B cell (primary cell): ENCODE measurements around the gene CYTIP. TPM values are rescaled to one million over a fixed set of nuclear protein-coding genes. Genes with fewer than 3 reads are reported as not detected.
A peak's percentile ranks its signal among the peaks of the same experiment; 100 is the strongest.

Experiments
- ATAC-seq: fragments of 200-7000 bp; cut with Tn5 transposase; one replicate; pipeline ENCODE4 v1.10.0; 2021; ENCODE audit warnings: low read depth, mild to moderate bottlenecking, moderate number of reproducible peaks, moderate library complexity
- CTCF ChIA-PET: fragments of 350-600 bp; sonication (Branson Sonifier 250); formaldehyde crosslinking; loops from one replicate; lab custom pipeline; 2021; ENCODE audit warnings: antibody characterized with exemption, inconsistent platforms; lab: Charles Lee
- POLR2A ChIA-PET: fragments of 350-600 bp; sonication (Branson Sonifier 250); formaldehyde crosslinking; loops from one replicate; lab custom pipeline; 2021; ENCODE audit warnings: antibody characterized with exemption; lab: Charles Lee
- DNase-seq: peaks from one replicate; pipeline ENCODE4 v3.0.0; 2013
- H2AFZ ChIP-seq: 2 replicates; pipeline ENCODE4 v1.6.1; 2012; ENCODE audit warnings: mild to moderate bottlenecking, low read depth, low read length; ENCODE audit not compliant: insufficient read depth, poor library complexity, severe bottlenecking
- H3K27ac ChIP-seq, 2 donors: 1 replicate in 1 of 2; 2 replicates in 1 of 2; pipeline ENCODE4 v1.5.1; 2012 to 2013; ENCODE audit warnings: low read length in 2 of 2, mild to moderate bottlenecking in 2 of 2, moderate library complexity in 1 of 2
- H3K27me3 ChIP-seq, 4 experiments: fragments of 200-600 bp in 1 of 4; sonication (generic) in 1 of 4; replicated peaks in 1 of 4; 1 replicate in 2 of 4; 2 replicates in 2 of 4; pipeline versions ENCODE4 v1.6.1 to v1.7.0; 2013 to 2016; ENCODE audit warnings: low read length in 3 of 4, mild to moderate bottlenecking in 2 of 4, mixed read lengths in 1 of 4, moderate library complexity in 1 of 4; ENCODE audit not compliant: insufficient read depth in 4 of 4, control insufficient read depth in 3 of 4; ENCODE audit errors: control extremely low read depth in 1 of 4
- H3K36me3 ChIP-seq, 2 experiments: replicated peaks in 1 of 2; 1 replicate in 1 of 2; 2 replicates in 1 of 2; pipeline versions ENCODE4 v1.6.1 to v1.7.1; 2013; ENCODE audit warnings: low read length in 1 of 2; ENCODE audit not compliant: insufficient read depth in 2 of 2, control insufficient read depth in 1 of 2; ENCODE audit errors: control extremely low read depth in 1 of 2, extremely low read depth in 1 of 2
- H3K4me1 ChIP-seq, 2 donors: fragments of 200-600 bp in 1 of 2; sonication (generic) in 1 of 2; 1 replicate in 1 of 2; 2 replicates in 1 of 2; pipeline versions ENCODE4 v1.5.1 to v1.6.1; 2013 to 2017; ENCODE audit warnings: low read length in 2 of 2; ENCODE audit not compliant: control insufficient read depth in 2 of 2, insufficient read depth in 2 of 2
- H3K4me2 ChIP-seq: replicated peaks from 2 replicates; pipeline ENCODE3; 2012; ENCODE audit warnings: mild to moderate bottlenecking, low read depth, low read length; ENCODE audit not compliant: poor library complexity, severe bottlenecking
- H3K4me3 ChIP-seq, 5 experiments: fragments of 200-600 bp in 1 of 5; sonication (generic) in 1 of 5; 1 replicate in 3 of 5; 2 replicates in 2 of 5; pipeline versions ENCODE4 v1.5.1 to v1.7.0; 2011 to 2016; ENCODE audit warnings: low read length in 4 of 5, mild to moderate bottlenecking in 4 of 5, low read depth in 2 of 5, control low read depth in 1 of 5, moderate library complexity in 1 of 5; ENCODE audit not compliant: insufficient read depth in 1 of 5; ENCODE audit errors: control extremely low read depth in 1 of 5, extremely low read depth in 1 of 5
- H3K79me2 ChIP-seq: fragments of 200-600 bp; sonication (generic); one replicate; pipeline ENCODE4 v1.6.0; 2016; ENCODE audit warnings: low read length; ENCODE audit not compliant: control insufficient read depth, insufficient read depth
- H3K9ac ChIP-seq: fragments of 200-600 bp; sonication (generic); 2 replicates; pipeline ENCODE4 v1.6.1; 2017; ENCODE audit warnings: mild to moderate bottlenecking, low read length, moderate library complexity
- H3K9me3 ChIP-seq, 3 donors: one replicate each; pipeline versions ENCODE4 v1.6.1 to v1.7.1; 2013; ENCODE audit warnings: low read length in 2 of 3; ENCODE audit not compliant: control insufficient read depth in 2 of 3, insufficient read depth in 1 of 3; ENCODE audit errors: control extremely low read depth in 1 of 3
- H4K20me1 ChIP-seq: 2 replicates; pipeline ENCODE4 v1.6.0; 2012; ENCODE audit warnings: mild to moderate bottlenecking, low read length; ENCODE audit not compliant: insufficient read depth, control insufficient read depth, poor library complexity, severe bottlenecking
- H3K27ac Mint-ChIP-seq: one replicate; pipeline ENCODE4 v1.8.0; 2021; ENCODE audit warnings: mixed read lengths
- H3K27me3 Mint-ChIP-seq: one replicate; pipeline ENCODE4 v1.8.0; 2021; ENCODE audit warnings: mixed read lengths
- H3K4me1 Mint-ChIP-seq: one replicate; pipeline ENCODE4 v1.8.0; 2021; ENCODE audit warnings: mixed read lengths
- H3K4me3 Mint-ChIP-seq: one replicate; pipeline ENCODE4 v1.8.0; 2021; ENCODE audit warnings: mixed read lengths
- H3K9me3 Mint-ChIP-seq: one replicate; pipeline ENCODE4 v1.8.0; 2022; ENCODE audit warnings: mixed read lengths; ENCODE audit not compliant: insufficient read depth
- EZH2 ChIP-seq: IDR thresholded peaks from 2 replicates; pipeline ENCODE4 v1.6.1; 2012; ENCODE audit warnings: borderline replicate concordance, low read depth, mild to moderate bottlenecking, moderate library complexity, low read length; ENCODE audit not compliant: insufficient read depth, poor library complexity, severe bottlenecking
- WGBS: methylation state at CpG from one replicate; pipeline ENCODE4 v1.1.5; 2013; ENCODE audit warnings: missing lambda C conversion rate; ENCODE audit not compliant: insufficient coverage; 5-methylcytosine and 5-hydroxymethylcytosine counted together
- intact Hi-C: fragments of 100-400 bp; cut with micrococcal nuclease; formaldehyde crosslinking; loops from one replicate; pipeline ENCODE4 v1.10.0; 2022
- polyA plus RNA-seq: library from polyadenylated mRNA; depleted of rRNA; stranded (reverse); fragments of >200 nt; gene quantifications from 2 replicates; pipeline ENCODE4 v1.2.3, GENCODE V29; 2012
- total RNA-seq, 2 donors: library from RNA; stranded (reverse); fragments of 120-200 nt in 1 of 2; gene quantifications; 1 replicate in 1 of 2; 2 replicates in 1 of 2; pipeline versions ENCODE4 v1.2.3 to v1.2.4, GENCODE V29; 2013 to 2022
- TF ChIP-seq, protein P1 (sequence below): fragments of 200-600 bp; IDR thresholded peaks from one replicate; pipeline ENCODE4 v1.8.0; 2022; ENCODE audit warnings: antibody characterized with exemption, mild to moderate bottlenecking

The CYTIP gene
- total and polyA plus RNA-seq, 2 donors (not counting 1 experiment from before 2014, with no cell fraction given) = 73.0 to 327 TPM

DNA sequence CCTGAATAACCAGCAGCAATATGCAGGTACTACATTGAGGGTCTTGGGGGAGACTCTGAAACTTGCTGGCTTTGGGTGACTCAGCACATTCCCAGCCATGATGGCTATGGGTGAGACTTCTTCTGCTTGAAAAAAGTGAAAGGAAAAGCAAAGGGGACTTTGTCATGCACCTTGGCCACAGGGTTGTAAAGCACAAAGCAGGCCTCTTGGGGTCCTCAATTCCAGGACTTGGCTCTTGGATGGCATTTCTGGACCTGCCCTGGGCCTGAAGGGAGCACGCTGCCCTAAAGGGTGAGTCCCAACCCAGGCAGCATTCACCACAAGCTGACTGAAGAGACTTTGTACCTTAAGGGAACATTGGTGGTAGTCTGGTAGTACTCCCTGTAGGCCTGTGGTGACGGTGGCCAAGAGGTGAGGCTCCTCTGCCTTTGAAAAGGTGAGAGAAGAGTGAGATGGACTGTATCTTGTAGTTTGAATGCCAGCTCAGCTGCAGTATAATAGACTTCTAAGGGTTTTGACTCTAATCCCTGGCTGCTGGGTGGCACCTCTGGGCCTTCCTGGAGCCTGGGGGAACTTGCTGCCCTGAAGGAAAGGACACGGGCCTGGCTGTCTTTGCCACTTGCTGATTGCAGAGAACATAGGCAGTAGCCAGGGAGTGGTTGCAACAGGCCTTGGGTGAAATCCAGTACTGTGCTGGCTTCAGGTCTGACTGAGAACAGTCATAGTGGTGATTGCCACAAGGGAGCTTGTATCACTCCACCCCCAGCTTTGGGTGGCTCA, 36.5 kb upstream of the CYTIP start:
- no peak overlapping the region for H3K4me2 ChIP-seq
- H3K36me3 ChIP-seq = no peaks in the 10 kb centered on the region
- no peak overlapping the region for H3K9ac ChIP-seq
- peaks cover 4 to 14% of the 10 kb centered on the region in 2 donors for H3K4me1 ChIP-seq
- H3K27me3 Mint-ChIP-seq = no peaks in the 10 kb centered on the region
- H3K9me3 ChIP-seq = no peaks in the 10 kb centered on the region
- WGBS = 59% methylated on average over 3 of the region's 3 CpGs
- peak overlapping the region; percentile 18 for H2AFZ ChIP-seq
- H3K27ac Mint-ChIP-seq = peak overlapping the region; percentile 8
- no peak overlapping the region for H3K4me3 ChIP-seq
- no peak overlapping the region for H3K27ac ChIP-seq
- no peak overlapping the region for H3K4me3 Mint-ChIP-seq
- intact Hi-C loops = no loop called here
- H3K4me1 Mint-ChIP-seq = peaks cover 25% of the 10 kb centered on the region
- no peaks in the 10 kb centered on the region for H3K9me3 Mint-ChIP-seq
- no peaks in the 10 kb centered on the region for H3K79me2 ChIP-seq
- ATAC-seq = no peak
- POLR2A ChIA-PET = no interaction called here
- TF ChIP-seq EZH2 = no peak
- TF ChIP-seq, protein P1, sequence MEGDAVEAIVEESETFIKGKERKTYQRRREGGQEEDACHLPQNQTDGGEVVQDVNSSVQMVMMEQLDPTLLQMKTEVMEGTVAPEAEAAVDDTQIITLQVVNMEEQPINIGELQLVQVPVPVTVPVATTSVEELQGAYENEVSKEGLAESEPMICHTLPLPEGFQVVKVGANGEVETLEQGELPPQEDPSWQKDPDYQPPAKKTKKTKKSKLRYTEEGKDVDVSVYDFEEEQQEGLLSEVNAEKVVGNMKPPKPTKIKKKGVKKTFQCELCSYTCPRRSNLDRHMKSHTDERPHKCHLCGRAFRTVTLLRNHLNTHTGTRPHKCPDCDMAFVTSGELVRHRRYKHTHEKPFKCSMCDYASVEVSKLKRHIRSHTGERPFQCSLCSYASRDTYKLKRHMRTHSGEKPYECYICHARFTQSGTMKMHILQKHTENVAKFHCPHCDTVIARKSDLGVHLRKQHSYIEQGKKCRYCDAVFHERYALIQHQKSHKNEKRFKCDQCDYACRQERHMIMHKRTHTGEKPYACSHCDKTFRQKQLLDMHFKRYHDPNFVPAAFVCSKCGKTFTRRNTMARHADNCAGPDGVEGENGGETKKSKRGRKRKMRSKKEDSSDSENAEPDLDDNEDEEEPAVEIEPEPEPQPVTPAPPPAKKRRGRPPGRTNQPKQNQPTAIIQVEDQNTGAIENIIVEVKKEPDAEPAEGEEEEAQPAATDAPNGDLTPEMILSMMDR = no peak
- H3K27me3 ChIP-seq = no peaks in the 10 kb centered on the region
- no peaks in the 10 kb centered on the region for H4K20me1 ChIP-seq
- CTCF ChIA-PET = interaction anchor here (0.8 to 15.8 kb wide), 5 partner anchors 10 to 153 kb away, joined by 3 to 128 read pairs (median 5); no protein-coding TSS in a partner anchor
- DNase-seq = no peak
